Panc1 (cell line): ENCODE measurements around the gene BBS9.

ENCODE experiments used
- TCF7L2 ChIP-seq: IDR thresholded peaks from 2 replicates; pipeline ENCODE4 v1.6.1; 2011; ENCODE audit warnings: mild to moderate bottlenecking, low read depth, low read length, inconsistent platforms
- TF ChIP-seq, protein P1 (sequence below): fragments of 450-650 bp; IDR thresholded peaks from 2 replicates; pipeline ENCODE4 v1.5.1; 2017; ENCODE audit warnings: mild to moderate bottlenecking
- TF ChIP-seq, protein P2 (sequence below), 2 experiments: IDR thresholded peaks; 2 replicates each; pipeline ENCODE4 v1.6.1; 2011 to 2012; ENCODE audit warnings: low read depth in 2 of 2, control low read depth in 1 of 2, low read length in 1 of 2, mild to moderate bottlenecking in 1 of 2, moderate library complexity in 1 of 2; ENCODE audit not compliant: insufficient read depth in 1 of 2

- TF ChIP-seq, protein P1, sequence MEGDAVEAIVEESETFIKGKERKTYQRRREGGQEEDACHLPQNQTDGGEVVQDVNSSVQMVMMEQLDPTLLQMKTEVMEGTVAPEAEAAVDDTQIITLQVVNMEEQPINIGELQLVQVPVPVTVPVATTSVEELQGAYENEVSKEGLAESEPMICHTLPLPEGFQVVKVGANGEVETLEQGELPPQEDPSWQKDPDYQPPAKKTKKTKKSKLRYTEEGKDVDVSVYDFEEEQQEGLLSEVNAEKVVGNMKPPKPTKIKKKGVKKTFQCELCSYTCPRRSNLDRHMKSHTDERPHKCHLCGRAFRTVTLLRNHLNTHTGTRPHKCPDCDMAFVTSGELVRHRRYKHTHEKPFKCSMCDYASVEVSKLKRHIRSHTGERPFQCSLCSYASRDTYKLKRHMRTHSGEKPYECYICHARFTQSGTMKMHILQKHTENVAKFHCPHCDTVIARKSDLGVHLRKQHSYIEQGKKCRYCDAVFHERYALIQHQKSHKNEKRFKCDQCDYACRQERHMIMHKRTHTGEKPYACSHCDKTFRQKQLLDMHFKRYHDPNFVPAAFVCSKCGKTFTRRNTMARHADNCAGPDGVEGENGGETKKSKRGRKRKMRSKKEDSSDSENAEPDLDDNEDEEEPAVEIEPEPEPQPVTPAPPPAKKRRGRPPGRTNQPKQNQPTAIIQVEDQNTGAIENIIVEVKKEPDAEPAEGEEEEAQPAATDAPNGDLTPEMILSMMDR: no peak
- no peak for TF ChIP-seq TCF7L2
- TF ChIP-seq, protein P2, sequence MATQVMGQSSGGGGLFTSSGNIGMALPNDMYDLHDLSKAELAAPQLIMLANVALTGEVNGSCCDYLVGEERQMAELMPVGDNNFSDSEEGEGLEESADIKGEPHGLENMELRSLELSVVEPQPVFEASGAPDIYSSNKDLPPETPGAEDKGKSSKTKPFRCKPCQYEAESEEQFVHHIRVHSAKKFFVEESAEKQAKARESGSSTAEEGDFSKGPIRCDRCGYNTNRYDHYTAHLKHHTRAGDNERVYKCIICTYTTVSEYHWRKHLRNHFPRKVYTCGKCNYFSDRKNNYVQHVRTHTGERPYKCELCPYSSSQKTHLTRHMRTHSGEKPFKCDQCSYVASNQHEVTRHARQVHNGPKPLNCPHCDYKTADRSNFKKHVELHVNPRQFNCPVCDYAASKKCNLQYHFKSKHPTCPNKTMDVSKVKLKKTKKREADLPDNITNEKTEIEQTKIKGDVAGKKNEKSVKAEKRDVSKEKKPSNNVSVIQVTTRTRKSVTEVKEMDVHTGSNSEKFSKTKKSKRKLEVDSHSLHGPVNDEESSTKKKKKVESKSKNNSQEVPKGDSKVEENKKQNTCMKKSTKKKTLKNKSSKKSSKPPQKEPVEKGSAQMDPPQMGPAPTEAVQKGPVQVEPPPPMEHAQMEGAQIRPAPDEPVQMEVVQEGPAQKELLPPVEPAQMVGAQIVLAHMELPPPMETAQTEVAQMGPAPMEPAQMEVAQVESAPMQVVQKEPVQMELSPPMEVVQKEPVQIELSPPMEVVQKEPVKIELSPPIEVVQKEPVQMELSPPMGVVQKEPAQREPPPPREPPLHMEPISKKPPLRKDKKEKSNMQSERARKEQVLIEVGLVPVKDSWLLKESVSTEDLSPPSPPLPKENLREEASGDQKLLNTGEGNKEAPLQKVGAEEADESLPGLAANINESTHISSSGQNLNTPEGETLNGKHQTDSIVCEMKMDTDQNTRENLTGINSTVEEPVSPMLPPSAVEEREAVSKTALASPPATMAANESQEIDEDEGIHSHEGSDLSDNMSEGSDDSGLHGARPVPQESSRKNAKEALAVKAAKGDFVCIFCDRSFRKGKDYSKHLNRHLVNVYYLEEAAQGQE (IDR thresholded peaks at IDR 0.05; ENCODE audit: insufficient read depth in 1 of 2, low read depth in 2 of 2, low read length in 1 of 2): no peak
Observed at GRCh38 chr7:33379891-33380525, 250.6 kb downstream of the BBS9 start.
